SK-N-SH (cell line): ENCODE data around the gene SMIM3.

ENCODE experiments used
- CTCF ChIP-seq: fragments of 200-600 bp; sonication (generic); IDR thresholded peaks from 2 replicates; pipeline ENCODE4 v1.6.1; 2017; ENCODE audit warnings: antibody characterized with exemption, mild to moderate bottlenecking, moderate library complexity
- JUND ChIP-seq: IDR thresholded peaks from 2 replicates; pipeline ENCODE4 v1.4.0; 2012
- POLR2AphosphoS5 ChIP-seq: IDR thresholded peaks from 2 replicates; pipeline ENCODE4 v1.6.1; 2012; ENCODE audit warnings: low read depth, low read length
- TEAD4 ChIP-seq: IDR thresholded peaks from 2 replicates; pipeline ENCODE4 v1.4.0; 2012; ENCODE audit warnings: mild to moderate bottlenecking, borderline replicate concordance; ENCODE audit not compliant: insufficient read depth

GRCh38 chr5:150753463-150753862 is 25.1 kb upstream of the SMIM3 start:
- TF ChIP-seq CTCF (no peak), TEAD4 (no peak), JUND (no peak), POLR2AphosphoS5 (no peak)
